Panc1 (cell line): ENCODE results near the gene LMO1. TPM values are rescaled to one million over a fixed set of nuclear protein-coding genes. Genes with fewer than 3 reads are reported as not detected.

Experiments
- ATAC-seq: fragments of 200-7000 bp; cut with Tn5 transposase; 2 replicates; pipeline ENCODE4 v1.9.1; 2020; ENCODE audit warnings: mild to moderate bottlenecking, moderate library complexity
- BruUV-seq: library from RNA; stranded (reverse); fragments of 400-500 nt; replicated peaks from 2 replicates; lab custom pipeline; 2021; lab: Mats Ljungman, UMichigan
- CTCF ChIA-PET: fragments of 300-600 bp; sonication (Branson Sonifier 250); formaldehyde crosslinking; loops from one replicate; lab custom pipeline; 2022; ENCODE audit warnings: antibody characterized with exemption; lab: Charles Lee
- POLR2A ChIA-PET: fragments of 300-600 bp; sonication (Branson Sonifier 250); formaldehyde crosslinking; loops from one replicate; lab custom pipeline; 2022; ENCODE audit warnings: antibody characterized with exemption; lab: Charles Lee
- DNase-seq: peaks from one replicate; pipeline ENCODE4 v3.0.0-alpha.2; 2010; ENCODE audit warnings: low read depth, low spot score
- H3K27ac ChIP-seq: 2 replicates; pipeline ENCODE4 v1.5.1; 2011; ENCODE audit warnings: mild to moderate bottlenecking, low read length, inconsistent platforms
- H3K27me3 ChIP-seq: fragments of 200-500 bp; sonication (Bioruptor generic); 2 replicates; pipeline ENCODE4 v1.6.0; 2014; ENCODE audit warnings: low read length, inconsistent platforms; ENCODE audit not compliant: control insufficient read depth, insufficient read depth
- H3K36me3 ChIP-seq: fragments of 200-500 bp; sonication (Bioruptor generic); 2 replicates; pipeline ENCODE4 v1.5.1; 2014; ENCODE audit warnings: inconsistent platforms, mild to moderate bottlenecking, low read length, moderate library complexity; ENCODE audit not compliant: control insufficient read depth, insufficient read depth
- H3K4me1 ChIP-seq: 2 replicates; pipeline ENCODE4 v1.5.1; 2011; ENCODE audit warnings: inconsistent platforms, mild to moderate bottlenecking, low read length, moderate library complexity; ENCODE audit not compliant: control insufficient read depth, insufficient read depth
- H3K4me3 ChIP-seq, 2 experiments: 2 replicates each; pipeline ENCODE4 v1.5.1; 2011 to 2012; ENCODE audit warnings: low read depth in 2 of 2, low read length in 2 of 2, mild to moderate bottlenecking in 2 of 2, inconsistent platforms in 1 of 2, moderate library complexity in 1 of 2
- H3K9me3 ChIP-seq: fragments of 200-500 bp; sonication (Bioruptor generic); 2 replicates; pipeline ENCODE4 v1.5.1; 2014; ENCODE audit warnings: low read depth, mild to moderate bottlenecking, inconsistent platforms, low read length, moderate library complexity; ENCODE audit not compliant: control insufficient read depth, insufficient read depth
- POLR2AphosphoS5 ChIP-seq: IDR thresholded peaks from 2 replicates; pipeline ENCODE4 v1.6.1; 2012; ENCODE audit warnings: mild to moderate bottlenecking, low read depth, low read length, moderate library complexity
- REST ChIP-seq, 2 experiments: IDR thresholded peaks; 2 replicates each; pipeline ENCODE4 v1.6.1; 2011 to 2012; ENCODE audit warnings: low read depth in 2 of 2, control low read depth in 1 of 2, low read length in 1 of 2, mild to moderate bottlenecking in 1 of 2, moderate library complexity in 1 of 2; ENCODE audit not compliant: insufficient read depth in 1 of 2
- SIN3A ChIP-seq: IDR thresholded peaks from 2 replicates; pipeline ENCODE4 v1.6.1; 2012; ENCODE audit warnings: low read depth, mild to moderate bottlenecking, low read length, moderate library complexity, borderline replicate concordance; ENCODE audit not compliant: insufficient read depth
- TCF7L2 ChIP-seq: IDR thresholded peaks from 2 replicates; pipeline ENCODE4 v1.6.1; 2011; ENCODE audit warnings: mild to moderate bottlenecking, low read depth, low read length, inconsistent platforms
- in situ Hi-C: cut with HindIII; loops from 2 replicates; pipeline ENCODE4 v1.10.0; 2016; ENCODE audit warnings: low sequenced_read_pairs, low pct_unique_long_range_greater_than_20kb
- intact Hi-C: fragments of 100-400 bp; cut with micrococcal nuclease; formaldehyde crosslinking; loops from one replicate; pipeline ENCODE4 v1.10.0; 2022; ENCODE audit not compliant: unreplicated experiment
- total RNA-seq: library from RNA; stranded (reverse); gene quantifications from one replicate; pipeline ENCODE4 v1.2.1, GENCODE V29; 2021; ENCODE audit not compliant: unreplicated experiment
- TF ChIP-seq, protein P1 (sequence below): fragments of 450-650 bp; IDR thresholded peaks from 2 replicates; pipeline ENCODE4 v1.5.1; 2017; ENCODE audit warnings: mild to moderate bottlenecking

LMO1 gene
- total RNA-seq, 1 experiment from 2014 or later, result not detected

DNA sequence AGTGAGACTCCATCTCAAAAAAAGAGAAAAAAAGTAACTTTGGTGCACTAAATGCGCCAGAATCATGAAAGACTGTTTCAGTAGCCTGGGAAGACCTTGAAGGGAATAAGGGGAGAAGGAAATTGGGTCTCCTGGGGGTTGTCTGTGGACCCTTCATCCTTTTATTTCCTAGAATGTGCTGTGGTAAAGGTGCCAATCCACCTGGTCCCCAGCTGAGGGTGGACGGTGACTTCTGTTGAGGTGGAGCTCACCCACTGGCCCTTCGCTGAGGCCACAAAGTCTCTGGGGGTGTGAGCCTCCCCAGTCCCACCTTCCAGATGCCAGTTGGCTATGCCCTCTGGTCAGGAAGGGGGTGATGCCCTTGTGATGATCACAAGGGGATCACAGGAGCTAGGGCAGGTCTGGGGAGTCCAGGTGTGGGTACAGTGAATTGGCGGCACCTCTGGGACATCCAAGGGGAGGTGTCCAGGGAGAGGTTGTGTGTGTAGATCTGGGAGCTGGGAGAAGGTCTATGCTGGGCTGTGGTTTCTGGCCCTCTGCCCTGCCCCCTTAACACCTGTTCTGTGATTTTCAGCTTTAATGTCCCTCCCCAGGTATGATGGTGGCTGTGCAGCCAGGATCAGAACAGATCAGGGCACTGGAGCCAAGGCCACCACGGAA, 34.2 kb upstream of the LMO1 start:
- Histone ChIP-seq H3K9me3 (no peaks in the 10 kb centered on the region), H3K36me3 (no peaks in the 10 kb centered on the region), H3K27ac (no peak overlapping the region), H3K4me1 (no peaks in the 10 kb centered on the region), H3K4me3 (no peak overlapping the region), H3K27me3 (peaks cover 17% of the 10 kb centered on the region)
- ATAC-seq (no peak), DNase-seq (no peak)
- BruUV-seq, result no TSS peak
- CTCF ChIA-PET, result no interaction called here
- intact Hi-C loops, result no loop called here
- POLR2A ChIA-PET, result no interaction called here
- in situ Hi-C loops, result no loop called here
- no peak for TF ChIP-seq POLR2AphosphoS5
- no peak for TF ChIP-seq SIN3A
- TF ChIP-seq, protein P1, sequence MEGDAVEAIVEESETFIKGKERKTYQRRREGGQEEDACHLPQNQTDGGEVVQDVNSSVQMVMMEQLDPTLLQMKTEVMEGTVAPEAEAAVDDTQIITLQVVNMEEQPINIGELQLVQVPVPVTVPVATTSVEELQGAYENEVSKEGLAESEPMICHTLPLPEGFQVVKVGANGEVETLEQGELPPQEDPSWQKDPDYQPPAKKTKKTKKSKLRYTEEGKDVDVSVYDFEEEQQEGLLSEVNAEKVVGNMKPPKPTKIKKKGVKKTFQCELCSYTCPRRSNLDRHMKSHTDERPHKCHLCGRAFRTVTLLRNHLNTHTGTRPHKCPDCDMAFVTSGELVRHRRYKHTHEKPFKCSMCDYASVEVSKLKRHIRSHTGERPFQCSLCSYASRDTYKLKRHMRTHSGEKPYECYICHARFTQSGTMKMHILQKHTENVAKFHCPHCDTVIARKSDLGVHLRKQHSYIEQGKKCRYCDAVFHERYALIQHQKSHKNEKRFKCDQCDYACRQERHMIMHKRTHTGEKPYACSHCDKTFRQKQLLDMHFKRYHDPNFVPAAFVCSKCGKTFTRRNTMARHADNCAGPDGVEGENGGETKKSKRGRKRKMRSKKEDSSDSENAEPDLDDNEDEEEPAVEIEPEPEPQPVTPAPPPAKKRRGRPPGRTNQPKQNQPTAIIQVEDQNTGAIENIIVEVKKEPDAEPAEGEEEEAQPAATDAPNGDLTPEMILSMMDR, result no peak
- TF ChIP-seq REST (IDR thresholded peaks at IDR 0.05; ENCODE audit: insufficient read depth in 1 of 2, low read depth in 2 of 2, low read length in 1 of 2), result no peak
- no peak for TF ChIP-seq TCF7L2

DNA sequence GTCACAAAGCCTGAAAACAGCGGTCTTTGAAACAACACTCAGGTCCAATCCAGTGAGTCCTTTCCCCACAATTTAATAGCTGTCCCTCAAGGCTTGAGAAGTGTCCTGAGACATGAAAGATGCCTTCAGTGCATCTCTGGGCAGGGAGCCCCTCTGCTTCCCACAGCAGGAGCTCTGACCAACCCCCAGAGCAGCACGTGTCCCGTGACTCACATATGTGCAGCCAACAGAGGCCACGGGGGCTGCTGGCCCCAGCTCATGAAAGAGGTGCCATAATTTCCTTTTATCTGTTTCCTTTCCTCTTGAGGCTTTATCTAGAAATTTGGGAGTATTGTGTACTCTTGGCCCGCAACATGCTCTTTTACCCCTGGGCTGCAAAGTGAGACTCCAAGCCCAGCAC, 33.2 kb upstream of the LMO1 start:
- intact Hi-C loops, result no loop called here
- DNase-seq (no peak), ATAC-seq (no peak)
- POLR2A ChIA-PET, result no interaction called here
- in situ Hi-C loops, result no loop called here
- TF ChIP-seq SIN3A (no peak), REST (IDR thresholded peaks at IDR 0.05; ENCODE audit: insufficient read depth in 1 of 2, low read depth in 2 of 2, low read length in 1 of 2) (no peak), TCF7L2 (no peak), POLR2AphosphoS5 (no peak)
- TF ChIP-seq, protein P1, result no peak
- CTCF ChIA-PET, result no interaction called here
- Histone ChIP-seq H3K9me3 (no peaks in the 10 kb centered on the region), H3K4me3 (no peak overlapping the region), H3K27me3 (peaks cover 17% of the 10 kb centered on the region), H3K4me1 (no peaks in the 10 kb centered on the region), H3K27ac (no peak overlapping the region), H3K36me3 (no peaks in the 10 kb centered on the region)
- no TSS peak for BruUV-seq
